ENCODE data around the gene CYTH4.

- TF ChIP-seq POLR2AphosphoS5 (IDR thresholded peaks at IDR 0.05; ENCODE audit: borderline replicate concordance, low read depth, low read length) (no peak), EZH2 (IDR thresholded peaks at IDR 0.05) (no peak), FOXP2 (optimal IDR thresholded peaks at IDR 0.05; ENCODE audit: control extremely low read depth, extremely low read length, insufficient read depth) (no peak)
Observed at GRCh38 chr22:37299969-37300509, 17.7 kb downstream of the CYTH4 start.
